Measurements from ENCODE around the gene C13orf46.

The C13orf46 gene

GRCh38 chr13:113996912-113997745 is 23.3 kb upstream of the C13orf46 start:
- Mint-ChIP-seq H3K4me3 (no peak overlapping the region), H3K4me1 (peaks cover 33% of the 10 kb centered on the region), H3K27me3 (ENCODE audit: low read depth) (no peaks in the 10 kb centered on the region), H3K36me3 (ENCODE audit: low read depth) (peaks cover 14% of the 10 kb centered on the region), H3K9me3 (no peaks in the 10 kb centered on the region), H3K27ac (peak overlapping the region in 1 of 3 experiments; percentile 39)
- TF ChIP-seq CTCF (IDR thresholded peaks at IDR 0.05; ENCODE audit: unreplicated experiment in 3 of 3), result no peak

- peaks cover 20% of the 10 kb centered on the region for H3K36me3 Mint-ChIP-seq (ENCODE audit: low read depth)
- H3K4me1 Mint-ChIP-seq, result peaks cover 39% of the 10 kb centered on the region
- no peak overlapping the region for H3K27ac Mint-ChIP-seq
- no peaks in the 10 kb centered on the region for H3K27me3 Mint-ChIP-seq (ENCODE audit: low read depth)
- H3K9me3 Mint-ChIP-seq, result no peaks in the 10 kb centered on the region
- no peak overlapping the region for H3K4me3 Mint-ChIP-seq
- TF ChIP-seq CTCF (IDR thresholded peaks at IDR 0.05; ENCODE audit: unreplicated experiment in 3 of 3), result no peak
Measured at GRCh38 chr13:113996081-113996911, 22.4 kb upstream of the C13orf46 start.

GRCh38 chr13:113995051-113995601 is 21.2 kb upstream of the C13orf46 start:
- peaks cover 25% of the 10 kb centered on the region for H3K36me3 Mint-ChIP-seq (ENCODE audit: low read depth)
- H3K27ac Mint-ChIP-seq, result no peak overlapping the region
- H3K4me1 Mint-ChIP-seq, result peaks cover 42% of the 10 kb centered on the region
- TF ChIP-seq CTCF (IDR thresholded peaks at IDR 0.05; ENCODE audit: unreplicated experiment in 3 of 3), result no peak
- no peaks in the 10 kb centered on the region for H3K27me3 Mint-ChIP-seq (ENCODE audit: low read depth)
- H3K9me3 Mint-ChIP-seq, result no peaks in the 10 kb centered on the region
- no peak overlapping the region for H3K4me3 Mint-ChIP-seq

GRCh38 chr13:113992276-113993005 is 18.6 kb upstream of the C13orf46 start:
- peaks cover 26% of the 10 kb centered on the region for H3K4me1 Mint-ChIP-seq
- TF ChIP-seq CTCF (IDR thresholded peaks at IDR 0.05; ENCODE audit: unreplicated experiment in 3 of 3), result no peak
- H3K36me3 Mint-ChIP-seq (ENCODE audit: low read depth), result peaks cover 31% of the 10 kb centered on the region
- no peak overlapping the region for H3K4me3 Mint-ChIP-seq
- H3K27me3 Mint-ChIP-seq (ENCODE audit: low read depth), result no peaks in the 10 kb centered on the region
- no peaks in the 10 kb centered on the region for H3K9me3 Mint-ChIP-seq
- no peak overlapping the region for H3K27ac Mint-ChIP-seq

GRCh38 chr13:113991676-113992179 is 17.9 kb upstream of the C13orf46 start:
- H3K36me3 Mint-ChIP-seq (ENCODE audit: low read depth), result peaks cover 31% of the 10 kb centered on the region
- H3K27ac Mint-ChIP-seq, result peak overlapping the region in 1 of 3 experiments; percentile 1
- no peaks in the 10 kb centered on the region for H3K27me3 Mint-ChIP-seq (ENCODE audit: low read depth)
- no peaks in the 10 kb centered on the region for H3K9me3 Mint-ChIP-seq
- H3K4me3 Mint-ChIP-seq, result no peak overlapping the region
- no peak for TF ChIP-seq CTCF (IDR thresholded peaks at IDR 0.05; ENCODE audit: unreplicated experiment in 3 of 3)
- H3K4me1 Mint-ChIP-seq, result peaks cover 22% of the 10 kb centered on the region
